ENCODE data around the gene CCDC197. TPM values are rescaled to one million over a fixed set of nuclear protein-coding genes. Genes with fewer than 3 reads are reported as not detected.

The CCDC197 gene
- total RNA-seq, 2 donors from 2014 or later = not detected

DNA sequence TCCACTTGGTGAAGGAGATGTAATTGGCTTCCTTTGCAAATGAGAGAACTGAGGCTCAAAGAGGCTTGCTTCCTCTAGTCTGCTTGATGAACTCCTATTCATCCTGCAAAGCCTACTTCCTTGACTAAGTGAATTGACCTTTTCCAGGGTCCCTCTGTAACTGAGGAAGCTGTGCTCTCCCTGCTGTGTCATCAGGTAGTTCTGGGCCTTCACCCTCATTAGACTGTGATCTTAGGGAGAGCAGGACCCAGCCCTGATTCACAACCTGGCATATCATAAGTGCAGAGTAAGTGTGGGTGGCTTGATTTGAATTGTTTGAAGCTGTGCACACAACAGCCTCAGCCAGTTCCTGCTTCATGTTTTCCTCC is 37.0 kb upstream of the CCDC197 start:
- no peak overlapping the region for H3K4me3 ChIP-seq (ENCODE audit: low read length)
- no peaks in the 10 kb centered on the region for H3K9me3 Mint-ChIP-seq
- no peak overlapping the region for H3K27ac ChIP-seq (ENCODE audit: low read depth, low read length)
- no peaks in the 10 kb centered on the region for H3K4me1 ChIP-seq (ENCODE audit: control insufficient read depth, insufficient read depth, low read length)
- H3K27me3 Mint-ChIP-seq (ENCODE audit: insufficient read depth) = peaks cover 6% of the 10 kb centered on the region
- no peak overlapping the region for H3K27ac Mint-ChIP-seq
- H3K4me3 Mint-ChIP-seq = no peak overlapping the region
- no peak for TF ChIP-seq CTCF (conservative IDR thresholded peaks at IDR 0.05)
- H3K9me3 ChIP-seq (ENCODE audit: control insufficient read depth, low read length) = no peaks in the 10 kb centered on the region
- H3K4me1 Mint-ChIP-seq = peaks cover 11% of the 10 kb centered on the region
- DNase-seq = no peak
- no peaks in the 10 kb centered on the region for H3K36me3 ChIP-seq (ENCODE audit: control insufficient read depth, insufficient read depth, low read length)
- H3K36me3 Mint-ChIP-seq (ENCODE audit: low read depth) = no peaks in the 10 kb centered on the region
- no peaks in the 10 kb centered on the region for H3K27me3 ChIP-seq (ENCODE audit: control insufficient read depth, insufficient read depth, low read length, poor library complexity, severe bottlenecking)
- H3K9ac ChIP-seq (ENCODE audit: extremely low read depth, low read length, poor library complexity, severe bottlenecking) = no peak overlapping the region

- peaks cover 4% of the 10 kb centered on the region for H3K27me3 Mint-ChIP-seq (ENCODE audit: insufficient read depth)
- Histone ChIP-seq H3K4me3 (ENCODE audit: low read length) (no peak overlapping the region), H3K4me1 (ENCODE audit: control insufficient read depth, insufficient read depth, low read length) (no peaks in the 10 kb centered on the region), H3K9me3 (ENCODE audit: control insufficient read depth, low read length) (no peaks in the 10 kb centered on the region), H3K36me3 (ENCODE audit: control insufficient read depth, insufficient read depth, low read length) (no peaks in the 10 kb centered on the region), H3K9ac (ENCODE audit: extremely low read depth, low read length, poor library complexity, severe bottlenecking) (no peak overlapping the region), H3K27me3 (ENCODE audit: control insufficient read depth, insufficient read depth, low read length, poor library complexity, severe bottlenecking) (no peaks in the 10 kb centered on the region), H3K27ac (ENCODE audit: low read depth, low read length) (no peak overlapping the region)
- DNase-seq = no peak
- H3K9me3 Mint-ChIP-seq = no peaks in the 10 kb centered on the region
- 82 to 93% methylated on average over 2 to 3 of the region's 3 CpGs for WGBS, 2 experiments (ENCODE audit: insufficient coverage in 1 of 2, insufficient read length in 1 of 2)
- no peak overlapping the region for H3K4me3 Mint-ChIP-seq
- TF ChIP-seq CTCF (conservative IDR thresholded peaks at IDR 0.05) = no peak
- H3K4me1 Mint-ChIP-seq = peaks cover 8% of the 10 kb centered on the region
- no peaks in the 10 kb centered on the region for H3K36me3 Mint-ChIP-seq (ENCODE audit: low read depth)
- no peak overlapping the region for H3K27ac Mint-ChIP-seq
Measured at GRCh38 chr14:93960774-93961438, 36.2 kb upstream of the CCDC197 start.

GRCh38 chr14:93961620-93962019 is 35.5 kb upstream of the CCDC197 start:
- H3K9me3 Mint-ChIP-seq = no peaks in the 10 kb centered on the region
- Histone ChIP-seq H3K36me3 (ENCODE audit: control insufficient read depth, insufficient read depth, low read length) (no peaks in the 10 kb centered on the region), H3K9me3 (ENCODE audit: control insufficient read depth, low read length) (no peaks in the 10 kb centered on the region), H3K4me3 (ENCODE audit: low read length) (no peak overlapping the region), H3K4me1 (ENCODE audit: control insufficient read depth, insufficient read depth, low read length) (no peaks in the 10 kb centered on the region), H3K27ac (ENCODE audit: low read depth, low read length) (no peak overlapping the region), H3K9ac (ENCODE audit: extremely low read depth, low read length, poor library complexity, severe bottlenecking) (no peak overlapping the region), H3K27me3 (ENCODE audit: control insufficient read depth, insufficient read depth, low read length, poor library complexity, severe bottlenecking) (no peaks in the 10 kb centered on the region)
- H3K36me3 Mint-ChIP-seq (ENCODE audit: low read depth) = no peaks in the 10 kb centered on the region
- H3K4me3 Mint-ChIP-seq = no peak overlapping the region
- H3K27ac Mint-ChIP-seq = no peak overlapping the region
- no peak for TF ChIP-seq CTCF (conservative IDR thresholded peaks at IDR 0.05)
- DNase-seq = no peak
- WGBS, 2 experiments (ENCODE audit: insufficient coverage in 1 of 2, insufficient read length in 1 of 2) = 95 to 100% methylated on average over 1 to 8 of the region's 8 CpGs
- peaks cover 5% of the 10 kb centered on the region for H3K4me1 Mint-ChIP-seq
- H3K27me3 Mint-ChIP-seq (ENCODE audit: insufficient read depth) = peaks cover 3% of the 10 kb centered on the region
